ENCODE data around the gene PRKAG1. TPM values are rescaled to one million over a fixed set of nuclear protein-coding genes. Genes with fewer than 3 reads are reported as not detected.

Gene PRKAG1
- total RNA-seq, 1 donor from 2014 or later = 75.6 TPM

DNA sequence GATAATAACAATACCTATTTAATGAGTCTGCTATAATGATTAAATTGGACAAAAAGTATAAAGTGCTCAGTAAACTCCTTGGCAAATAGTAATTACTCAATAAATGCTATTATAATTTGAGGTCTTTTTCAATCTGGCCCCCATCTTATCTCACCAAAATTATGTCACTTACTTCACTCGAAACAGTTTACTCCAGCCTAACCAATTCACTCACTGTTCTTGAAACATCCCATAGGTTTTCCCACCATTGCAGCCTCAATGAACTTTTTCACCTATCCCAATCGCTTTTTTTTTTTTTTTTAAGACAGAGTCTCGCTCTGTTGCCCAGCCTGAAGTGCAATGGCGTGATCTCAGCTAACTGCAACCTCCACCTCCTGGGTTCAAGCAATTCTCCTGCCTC, 17.5 kb upstream of the PRKAG1 start:
- no peaks in the 10 kb centered on the region for H3K27me3 Mint-ChIP-seq (ENCODE audit: unreplicated experiment)
- no peaks in the 10 kb centered on the region for H3K4me1 Mint-ChIP-seq (ENCODE audit: unreplicated experiment)
- H3K27ac Mint-ChIP-seq (ENCODE audit: unreplicated experiment) = no peak overlapping the region
- TF ChIP-seq CTCF (IDR thresholded peaks at IDR 0.05) = no peak
- peaks cover 29% of the 10 kb centered on the region for H3K36me3 Mint-ChIP-seq (ENCODE audit: unreplicated experiment)
- H3K9me3 Mint-ChIP-seq (ENCODE audit: unreplicated experiment) = no peaks in the 10 kb centered on the region
- DNase-seq (ENCODE audit: extremely low spot score, unreplicated experiment) = no peak
- no peak overlapping the region for H3K4me3 Mint-ChIP-seq (ENCODE audit: unreplicated experiment)

DNA sequence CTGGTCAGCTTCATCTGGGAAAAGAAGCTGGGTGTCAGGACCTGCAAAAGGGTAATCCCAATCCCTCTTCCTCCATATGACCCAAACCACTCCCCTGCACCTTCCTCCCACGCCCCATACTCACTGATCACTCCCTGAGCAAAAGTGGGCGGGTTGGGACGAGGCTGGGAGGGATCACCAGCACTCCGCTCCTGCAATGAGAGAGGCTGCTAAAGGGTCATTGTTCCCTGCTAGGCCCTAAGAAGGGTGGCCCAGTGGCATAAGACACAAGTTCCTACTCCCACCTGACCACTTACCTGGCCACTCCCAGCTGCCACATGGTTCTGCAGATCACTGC, 15.7 kb upstream of the PRKAG1 start:
- Mint-ChIP-seq H3K27ac (ENCODE audit: unreplicated experiment) (no peak overlapping the region), H3K36me3 (ENCODE audit: unreplicated experiment) (peaks cover 22% of the 10 kb centered on the region)
- DNase-seq (ENCODE audit: extremely low spot score, unreplicated experiment) = no peak

DNA sequence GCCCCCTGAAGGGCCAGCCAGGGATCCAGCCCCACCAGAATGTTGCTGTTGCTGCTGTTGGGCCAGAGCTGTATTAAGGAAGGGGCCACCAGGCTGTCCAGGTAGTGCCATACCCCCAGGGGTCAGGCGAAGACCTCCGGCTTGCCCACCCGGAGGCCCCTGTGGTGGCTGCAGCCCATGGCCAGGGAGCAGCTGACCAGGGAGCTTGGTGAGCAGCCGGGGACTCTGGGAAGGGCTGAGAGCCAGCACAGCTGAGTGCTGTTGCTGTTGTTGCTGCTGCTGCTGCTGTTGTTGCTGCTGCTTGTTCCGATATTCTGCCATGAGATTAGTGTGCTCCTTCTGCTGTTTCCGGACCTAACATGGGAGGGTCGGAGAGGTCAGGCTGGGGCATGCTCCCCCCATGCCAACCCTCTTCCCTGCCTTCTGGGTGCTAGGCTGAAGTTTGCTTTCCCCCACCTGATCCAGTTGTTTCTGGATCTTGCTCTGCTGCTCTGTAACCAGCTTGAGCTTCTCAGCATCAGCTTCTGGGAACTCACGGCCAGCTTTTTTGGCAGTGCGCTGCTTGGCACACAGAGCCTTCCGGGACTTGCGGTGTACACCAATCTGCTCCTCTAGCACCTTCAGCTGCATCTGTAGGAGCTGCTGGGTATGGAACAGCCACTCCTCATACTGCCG, 15.2 kb upstream of the PRKAG1 start:
- Mint-ChIP-seq H3K9me3 (ENCODE audit: unreplicated experiment) (no peaks in the 10 kb centered on the region), H3K27me3 (ENCODE audit: unreplicated experiment) (no peaks in the 10 kb centered on the region), H3K4me1 (ENCODE audit: unreplicated experiment) (no peaks in the 10 kb centered on the region), H3K4me3 (ENCODE audit: unreplicated experiment) (no peak overlapping the region), H3K27ac (ENCODE audit: unreplicated experiment) (no peak overlapping the region), H3K36me3 (ENCODE audit: unreplicated experiment) (peaks cover 24% of the 10 kb centered on the region)
- TF ChIP-seq CTCF (IDR thresholded peaks at IDR 0.05) = no peak
- DNase-seq (ENCODE audit: extremely low spot score, unreplicated experiment) = no peak

More for the DNA sequence above, 15.7 kb upstream of the PRKAG1 start:
- H3K4me3 Mint-ChIP-seq (ENCODE audit: unreplicated experiment) = no peak overlapping the region
- no peaks in the 10 kb centered on the region for H3K27me3 Mint-ChIP-seq (ENCODE audit: unreplicated experiment)
- H3K9me3 Mint-ChIP-seq (ENCODE audit: unreplicated experiment) = no peaks in the 10 kb centered on the region
- TF ChIP-seq CTCF (IDR thresholded peaks at IDR 0.05) = no peak
- H3K4me1 Mint-ChIP-seq (ENCODE audit: unreplicated experiment) = no peaks in the 10 kb centered on the region

- Mint-ChIP-seq H3K27me3 (ENCODE audit: unreplicated experiment) (no peaks in the 10 kb centered on the region), H3K27ac (ENCODE audit: unreplicated experiment) (no peak overlapping the region), H3K4me1 (ENCODE audit: unreplicated experiment) (no peaks in the 10 kb centered on the region), H3K9me3 (ENCODE audit: unreplicated experiment) (no peaks in the 10 kb centered on the region), H3K36me3 (ENCODE audit: unreplicated experiment) (peaks cover 28% of the 10 kb centered on the region), H3K4me3 (ENCODE audit: unreplicated experiment) (no peak overlapping the region)
- no peak for DNase-seq (ENCODE audit: extremely low spot score, unreplicated experiment)
- no peak for TF ChIP-seq CTCF (IDR thresholded peaks at IDR 0.05)
Observed at GRCh38 chr12:49032679-49033447, 14.3 kb upstream of the PRKAG1 start.

GRCh38 chr12:49032276-49032675, 13.7 kb upstream of the PRKAG1 start:
- no peaks in the 10 kb centered on the region for H3K27me3 Mint-ChIP-seq (ENCODE audit: unreplicated experiment)
- H3K9me3 Mint-ChIP-seq (ENCODE audit: unreplicated experiment) = no peaks in the 10 kb centered on the region
- no peak overlapping the region for H3K27ac Mint-ChIP-seq (ENCODE audit: unreplicated experiment)
- TF ChIP-seq CTCF (IDR thresholded peaks at IDR 0.05) = no peak
- H3K36me3 Mint-ChIP-seq (ENCODE audit: unreplicated experiment) = peaks cover 33% of the 10 kb centered on the region
- H3K4me1 Mint-ChIP-seq (ENCODE audit: unreplicated experiment) = no peaks in the 10 kb centered on the region
- no peak overlapping the region for H3K4me3 Mint-ChIP-seq (ENCODE audit: unreplicated experiment)
- DNase-seq (ENCODE audit: extremely low spot score, unreplicated experiment) = no peak
